ENCODE data around the gene FRG2. TPM values are rescaled to one million over a fixed set of nuclear protein-coding genes. Genes with fewer than 3 reads are reported as not detected.
"Not testable (repeated sequence)": the region's sequence is repeated elsewhere in the genome, so short reads cannot be mapped to it uniquely, and the experiment has no call there.

The FRG2 gene
- total RNA-seq, 4 donors from 2014 or later = not detected

DNA sequence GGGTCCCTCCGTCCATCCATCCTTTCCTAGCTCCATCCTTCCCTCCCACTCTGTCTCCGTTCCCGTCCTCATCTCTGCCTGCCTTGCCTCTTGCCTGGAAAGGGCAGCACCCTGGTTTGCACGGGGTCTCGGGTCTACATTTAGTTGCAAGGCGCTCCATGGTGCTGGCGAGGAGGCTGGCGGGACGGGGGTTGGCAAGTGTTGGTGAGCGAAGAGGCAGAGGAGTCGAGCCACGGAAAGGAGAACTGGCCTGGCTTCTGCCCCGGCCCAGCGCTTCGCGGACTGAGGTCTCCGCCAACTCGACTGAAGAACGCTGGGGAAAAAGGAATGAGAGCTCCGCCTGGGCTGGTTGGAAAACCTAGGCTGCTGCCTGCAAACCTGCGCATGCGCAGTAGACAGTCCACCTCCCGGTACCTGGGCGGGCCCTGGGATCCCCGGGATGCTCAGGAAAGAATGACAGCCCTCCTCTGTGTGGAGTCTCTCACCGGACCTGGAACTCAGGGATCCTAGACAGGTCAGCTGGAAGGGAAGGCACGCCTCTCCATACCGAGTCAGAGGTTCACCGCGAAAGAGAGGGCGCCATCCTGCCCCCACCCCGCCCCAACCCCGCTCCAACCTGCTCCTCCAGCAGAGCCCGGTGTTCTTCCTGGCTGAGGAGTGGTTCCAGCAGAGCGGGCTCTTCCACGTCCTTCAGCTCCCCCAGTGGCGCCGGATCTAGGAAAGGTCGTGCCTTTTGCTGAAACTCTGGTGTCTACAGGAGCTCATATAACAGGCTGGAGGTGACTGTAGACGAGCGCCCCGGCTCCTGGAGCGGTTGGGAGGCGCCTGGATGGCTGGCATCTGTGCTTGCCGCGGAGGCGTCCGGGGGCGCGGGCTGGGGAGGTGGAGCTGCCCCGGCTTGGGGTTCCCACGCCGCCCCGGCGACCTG, 6.0 kb downstream of the FRG2 start:
- TF ChIP-seq POLR2A (IDR thresholded peaks at IDR 0.05) = no peak
- TF ChIP-seq, protein P1, sequence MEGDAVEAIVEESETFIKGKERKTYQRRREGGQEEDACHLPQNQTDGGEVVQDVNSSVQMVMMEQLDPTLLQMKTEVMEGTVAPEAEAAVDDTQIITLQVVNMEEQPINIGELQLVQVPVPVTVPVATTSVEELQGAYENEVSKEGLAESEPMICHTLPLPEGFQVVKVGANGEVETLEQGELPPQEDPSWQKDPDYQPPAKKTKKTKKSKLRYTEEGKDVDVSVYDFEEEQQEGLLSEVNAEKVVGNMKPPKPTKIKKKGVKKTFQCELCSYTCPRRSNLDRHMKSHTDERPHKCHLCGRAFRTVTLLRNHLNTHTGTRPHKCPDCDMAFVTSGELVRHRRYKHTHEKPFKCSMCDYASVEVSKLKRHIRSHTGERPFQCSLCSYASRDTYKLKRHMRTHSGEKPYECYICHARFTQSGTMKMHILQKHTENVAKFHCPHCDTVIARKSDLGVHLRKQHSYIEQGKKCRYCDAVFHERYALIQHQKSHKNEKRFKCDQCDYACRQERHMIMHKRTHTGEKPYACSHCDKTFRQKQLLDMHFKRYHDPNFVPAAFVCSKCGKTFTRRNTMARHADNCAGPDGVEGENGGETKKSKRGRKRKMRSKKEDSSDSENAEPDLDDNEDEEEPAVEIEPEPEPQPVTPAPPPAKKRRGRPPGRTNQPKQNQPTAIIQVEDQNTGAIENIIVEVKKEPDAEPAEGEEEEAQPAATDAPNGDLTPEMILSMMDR (IDR thresholded peaks at IDR 0.05) = no peak
- peaks cover 0 to 18% of the 10 kb centered on the region in 2 donors for H3K27me3 ChIP-seq

DNA sequence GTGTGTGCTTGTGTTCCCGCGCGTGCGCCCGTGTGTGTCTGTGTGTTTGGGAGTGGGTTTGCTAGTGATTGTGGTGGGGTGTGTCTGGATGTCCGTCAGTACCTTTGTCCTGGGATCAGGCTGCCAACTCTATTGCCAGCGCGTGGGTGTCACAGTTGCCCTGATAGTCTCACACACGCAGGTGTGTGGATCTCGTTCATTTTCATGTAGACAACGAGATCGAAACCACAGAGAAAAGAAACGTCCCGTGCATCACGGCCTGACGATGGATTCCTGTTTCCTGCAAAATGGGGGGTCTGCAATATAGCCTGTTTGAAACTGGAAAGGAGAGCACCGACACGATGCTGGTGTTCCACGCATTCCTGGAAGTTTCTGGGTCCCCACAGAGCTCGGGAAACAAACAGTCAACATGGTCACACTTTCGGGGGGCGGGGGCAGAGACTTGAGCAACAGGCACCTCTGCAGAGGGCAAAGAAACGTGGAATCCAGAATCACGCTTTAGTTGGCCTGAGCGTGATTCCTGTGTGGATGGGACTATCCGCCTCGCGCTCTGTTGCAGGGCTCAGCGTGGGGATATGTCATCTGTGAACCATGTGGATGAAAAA, 7.1 kb downstream of the FRG2 start:
- not testable (repeated sequence) for DNase-seq, H3K36me3 ChIP-seq, H3K27ac ChIP-seq, H3K4me3 ChIP-seq, H3K9me3 ChIP-seq, H3K4me1 ChIP-seq
- H3K27me3 ChIP-seq = peaks cover 0 to 18% of the 10 kb centered on the region in 2 donors

More for the DNA sequence above, 6.0 kb downstream of the FRG2 start:
- peak overlapping the region in 3 of 4 donors; percentile 0 to 26 (median 24) for H3K4me3 ChIP-seq
- H3K27ac ChIP-seq = no peak overlapping the region
- no peaks in the 10 kb centered on the region for H3K36me3 ChIP-seq
- no peaks in the 10 kb centered on the region for H3K9me3 ChIP-seq
- DNase-seq = peak in 1 of 3 donors; percentile 47
- H3K4me1 ChIP-seq = peaks cover 0 to 3% (median 0%) of the 10 kb centered on the region in 4 donors

DNA sequence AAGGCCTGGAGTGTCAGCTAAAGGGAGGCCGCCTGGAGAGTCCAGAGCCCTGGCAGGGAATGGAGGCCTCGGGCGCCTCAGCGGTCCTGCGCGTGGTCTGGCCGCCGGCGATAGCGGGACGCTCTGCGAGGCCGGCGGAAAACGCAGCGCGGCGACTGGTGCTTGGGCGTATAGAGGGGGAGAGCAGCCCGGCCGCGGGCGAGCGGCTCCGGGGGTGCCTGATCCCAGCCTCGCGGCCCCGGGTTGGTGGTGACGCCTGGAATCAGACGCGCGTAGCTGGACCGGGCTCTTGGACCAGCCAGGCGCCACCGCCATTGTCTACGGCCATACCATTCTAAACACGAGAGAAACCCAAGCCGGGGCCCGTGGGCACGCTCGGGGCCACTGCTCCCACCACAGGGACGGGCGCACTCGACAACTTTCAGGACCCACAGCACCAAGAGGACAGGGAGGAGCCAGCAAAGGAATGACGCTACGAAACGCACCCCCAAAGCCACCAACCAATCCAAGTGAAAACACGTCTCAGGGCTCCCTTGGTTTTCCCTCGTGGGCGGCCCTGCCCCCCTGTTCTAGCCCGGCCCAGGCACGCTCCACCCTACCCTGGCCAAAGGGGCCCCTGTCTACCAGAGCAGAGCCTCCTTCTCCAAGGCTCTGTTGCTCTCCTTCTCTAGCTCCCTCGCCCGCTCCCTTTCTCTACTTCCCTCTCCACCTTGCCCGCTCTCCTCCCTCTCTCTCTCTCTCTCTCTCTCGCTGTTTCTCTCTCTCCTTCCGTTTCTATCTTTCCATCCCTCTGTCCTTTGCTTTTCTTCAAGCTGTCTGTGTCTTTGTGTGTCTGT, 7.8 kb downstream of the FRG2 start:
- Histone ChIP-seq H3K27me3 (peaks cover 0 to 23% of the 10 kb centered on the region in 2 donors), H3K36me3 (no peaks in the 10 kb centered on the region), H3K9me3 (no peaks in the 10 kb centered on the region), H3K4me3 (no peak overlapping the region), H3K27ac (no peak overlapping the region), H3K4me1 (peaks cover 0 to 3% (median 0%) of the 10 kb centered on the region in 4 donors)
- no peak for DNase-seq
- no peak for TF ChIP-seq POLR2A (IDR thresholded peaks at IDR 0.05)
- TF ChIP-seq, protein P1 (IDR thresholded peaks at IDR 0.05) = no peak

DNA sequence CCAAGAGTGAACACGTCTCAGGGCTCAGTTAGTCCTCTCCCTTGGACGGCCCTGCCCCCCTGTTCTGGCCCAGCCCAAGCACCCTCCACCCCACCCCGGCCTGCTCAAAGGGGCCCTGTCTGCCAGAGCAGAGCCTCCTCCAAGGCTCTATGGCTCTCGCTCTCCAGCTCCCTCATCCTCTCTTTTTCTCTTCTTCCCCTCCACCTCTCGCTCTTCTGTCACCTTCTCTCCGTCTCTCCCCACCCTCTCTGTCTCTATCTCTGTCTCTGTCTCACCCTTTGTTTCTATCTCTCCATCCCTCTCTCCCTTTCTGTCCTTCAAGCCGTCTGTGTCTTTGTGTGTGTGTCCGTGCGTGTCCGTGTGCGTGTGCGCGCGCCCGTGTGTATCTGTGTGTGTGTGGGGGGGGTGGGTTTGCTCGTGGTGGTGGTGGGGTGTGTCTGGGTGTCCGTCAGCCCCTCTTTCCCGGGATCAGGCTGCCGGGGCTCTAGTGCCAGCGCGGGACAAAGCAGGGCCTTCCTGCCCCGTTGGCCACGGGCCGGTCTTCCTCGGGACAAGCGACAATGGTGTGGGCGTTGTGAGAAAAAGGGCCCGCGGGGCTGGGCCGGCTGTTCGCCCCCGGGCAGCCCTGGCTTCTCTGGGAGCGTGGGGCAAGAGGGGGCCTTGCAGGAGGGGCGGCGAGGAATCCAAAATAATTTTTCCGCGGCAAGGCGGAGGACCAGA, 8.7 kb downstream of the FRG2 start:
- Histone ChIP-seq H3K36me3 (no peaks in the 10 kb centered on the region), H3K27me3 (peaks cover 0 to 23% of the 10 kb centered on the region in 2 donors), H3K9me3 (no peaks in the 10 kb centered on the region), H3K4me3 (no peak overlapping the region), H3K27ac (no peak overlapping the region), H3K4me1 (peaks cover 0 to 3% (median 0%) of the 10 kb centered on the region in 4 donors)
- TF ChIP-seq, protein P1 (IDR thresholded peaks at IDR 0.05) = no peak
- no peak for TF ChIP-seq POLR2A (IDR thresholded peaks at IDR 0.05)
- DNase-seq = no peak

DNA sequence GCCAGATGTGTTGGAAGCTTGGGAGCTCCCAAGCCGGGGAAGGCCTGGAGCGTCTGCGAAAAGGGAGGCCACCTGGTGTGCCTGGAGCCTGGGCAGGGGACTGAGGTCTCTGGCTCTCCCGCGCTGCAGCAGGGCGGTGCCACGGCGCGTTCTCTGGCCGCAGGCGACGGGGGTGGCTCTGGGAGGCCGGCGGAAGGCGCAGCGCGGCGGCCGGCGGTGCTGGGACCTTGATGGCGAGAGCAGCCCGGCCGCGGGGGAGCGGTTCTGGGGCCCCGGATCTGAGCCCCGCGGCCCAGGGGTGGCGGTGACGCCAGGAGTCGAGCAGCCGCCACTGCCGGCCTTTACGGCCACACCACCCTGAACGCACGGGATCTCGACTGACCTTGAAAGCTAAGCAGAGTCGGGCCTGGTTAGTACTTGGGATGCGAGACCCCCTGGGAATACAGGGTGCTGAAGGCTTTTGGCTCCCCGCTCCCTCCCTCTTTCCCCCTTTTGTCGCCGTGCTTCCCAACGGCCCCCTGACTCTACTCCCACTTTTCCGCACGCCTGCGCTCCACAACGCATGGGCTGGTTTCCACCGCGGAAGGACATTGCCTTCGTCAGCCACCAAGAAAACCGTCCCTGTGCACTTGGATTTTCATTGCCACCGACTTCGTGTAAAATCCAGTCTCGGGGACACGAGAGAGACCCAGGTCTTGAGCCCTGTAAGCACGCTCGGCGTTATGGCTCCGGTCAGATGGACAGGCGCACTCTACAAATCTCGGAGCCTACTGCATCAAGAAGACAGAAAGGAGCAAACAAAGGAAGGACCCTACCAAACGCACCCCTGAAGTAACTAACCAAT, 9.5 kb downstream of the FRG2 start:
- Histone ChIP-seq H3K9me3 (no peaks in the 10 kb centered on the region), H3K4me3 (no peak overlapping the region), H3K27me3 (peaks cover 0 to 23% of the 10 kb centered on the region in 2 donors), H3K27ac (no peak overlapping the region), H3K36me3 (no peaks in the 10 kb centered on the region), H3K4me1 (peaks cover 0 to under 1% (median 0%) of the 10 kb centered on the region in 4 donors)
- no peak for DNase-seq
- TF ChIP-seq, protein P1 (IDR thresholded peaks at IDR 0.05) = no peak
- TF ChIP-seq POLR2A (IDR thresholded peaks at IDR 0.05) = no peak

Measured in Peyer's patch (tissue), 4 donors.